GM19463 (cell line): Measurements from ENCODE around the gene TLR5.

Experiments
- ATAC-seq: cut with Tn5 transposase; IDR thresholded peaks from one replicate; pipeline ENCODE4 v1.9.1; 2021; ENCODE audit warnings: mild to moderate bottlenecking, moderate library complexity; ENCODE audit not compliant: unreplicated experiment

Gene TLR5

DNA sequence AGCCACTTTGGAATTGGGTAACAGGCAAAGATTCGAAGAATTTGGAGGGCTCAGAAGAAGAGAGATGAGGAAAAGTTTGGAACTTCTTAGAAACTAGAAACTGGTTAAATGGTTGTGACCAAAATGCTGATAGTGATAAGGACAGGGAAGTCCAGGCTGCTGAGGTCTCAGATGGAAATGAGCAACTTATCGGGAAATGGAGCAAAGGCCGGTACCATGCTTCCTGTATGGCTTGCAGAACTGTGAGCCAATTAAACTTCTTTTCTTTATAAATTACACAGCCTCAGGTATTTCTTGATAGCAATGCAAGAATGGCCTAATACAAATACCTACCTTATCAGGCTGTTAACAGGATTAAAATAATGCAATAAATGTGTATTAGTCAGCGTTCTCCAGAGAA is 9.4 kb upstream of the TLR5 start:
- ATAC-seq, result no peak

GRCh38 chr1:223150443-223150842 is 7.4 kb upstream of the TLR5 start:
- no peak for ATAC-seq

GRCh38 chr1:223147873-223148272 is 4.8 kb upstream of the TLR5 start:
- no peak for ATAC-seq

GRCh38 chr1:223147409-223147808 is 4.4 kb upstream of the TLR5 start:
- no peak for ATAC-seq

DNA sequence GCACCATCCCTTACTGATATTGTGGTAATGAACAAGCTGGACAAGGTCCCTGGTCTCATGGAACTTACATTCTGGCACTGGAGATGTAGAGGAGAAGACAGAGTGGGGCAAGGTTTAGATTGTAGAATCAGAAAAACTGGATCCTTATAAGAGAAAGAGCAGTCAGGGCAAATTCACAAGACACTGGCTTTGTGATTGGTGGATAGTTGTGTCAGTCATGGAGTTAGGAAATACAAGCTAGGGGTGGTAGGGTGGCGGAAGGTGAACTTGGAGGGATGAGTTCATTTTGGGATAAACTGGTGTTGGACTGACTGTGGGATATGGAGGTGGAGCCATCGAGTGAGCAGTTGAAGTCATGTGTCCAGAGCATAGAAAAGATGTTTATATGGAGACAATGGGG is 3.7 kb upstream of the TLR5 start:
- no peak for ATAC-seq

DNA sequence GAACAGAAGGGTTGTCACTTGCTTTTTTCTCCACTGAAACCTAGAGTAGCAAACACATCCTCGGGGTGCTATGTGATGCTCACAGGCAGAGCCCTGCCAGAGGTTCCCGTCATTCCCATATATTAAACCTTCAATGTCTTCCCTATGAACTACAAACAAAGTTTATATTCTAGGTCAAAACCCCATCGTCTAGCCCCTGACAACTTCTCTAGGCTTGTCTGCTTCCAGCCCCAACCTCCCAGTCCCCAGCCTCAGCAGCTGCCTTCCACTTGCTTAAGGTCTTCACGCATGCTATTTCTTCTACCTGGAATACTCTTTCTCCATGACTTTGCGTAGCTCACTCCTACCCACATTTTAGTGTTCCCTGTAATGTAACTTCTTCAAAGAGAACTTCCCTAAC is 1.9 kb upstream of the TLR5 start:
- ATAC-seq, result no peak

DNA sequence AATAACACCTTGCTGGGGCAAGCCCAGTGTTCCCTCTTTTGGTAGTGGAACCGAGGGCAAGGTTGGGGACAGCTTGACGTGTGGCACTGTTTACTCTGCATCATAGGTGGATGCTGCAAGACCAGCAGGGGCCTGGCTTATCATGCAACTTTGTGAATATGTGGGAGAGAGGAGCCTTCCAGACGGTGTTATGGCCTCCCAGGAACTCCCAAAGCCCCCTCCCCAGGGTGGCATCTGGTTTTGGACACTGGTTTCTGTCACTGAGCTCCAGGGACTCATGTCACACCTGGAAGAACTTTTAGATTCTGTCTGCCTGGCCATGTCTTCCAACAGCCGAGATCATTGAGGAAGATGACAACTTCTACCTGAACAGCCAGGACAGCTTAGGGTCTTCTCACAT is 1.4 kb upstream of the TLR5 start:
- ATAC-seq, result no peak

DNA sequence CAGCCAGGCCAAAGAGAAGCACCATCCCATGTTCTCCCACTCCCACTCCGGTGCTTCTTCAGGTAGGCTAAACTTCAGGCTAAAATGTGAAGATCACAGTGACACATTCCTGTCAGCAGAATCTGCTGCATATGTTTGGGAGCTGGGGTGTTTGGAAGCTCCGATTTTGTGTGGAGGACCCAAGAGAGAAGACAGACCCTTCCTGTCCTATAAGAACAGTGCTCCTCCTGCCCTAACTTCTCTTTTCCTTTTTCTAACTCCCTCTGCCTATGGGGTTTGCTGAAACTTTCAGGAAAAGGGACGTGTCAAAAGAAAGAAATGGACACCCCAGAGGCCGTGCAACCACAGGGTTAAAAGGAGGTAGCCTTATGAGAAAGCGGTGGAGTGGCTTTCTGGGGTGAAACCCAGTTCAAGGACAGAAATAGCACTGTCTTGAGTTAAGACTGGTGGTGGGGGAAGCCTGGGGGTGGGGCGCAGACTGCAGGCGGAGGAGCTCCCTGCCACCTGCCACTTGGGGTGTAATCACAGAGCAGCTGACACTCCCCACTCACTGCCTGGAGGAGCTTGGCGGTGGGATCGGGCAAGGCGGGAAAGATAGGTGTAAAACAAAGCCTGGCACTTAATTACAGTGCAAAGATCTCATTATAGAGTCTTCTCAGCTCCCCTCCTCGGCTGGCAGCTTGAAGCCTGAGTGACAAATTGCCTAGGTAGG is 645 bp upstream of the TLR5 start:
- peak; percentile 58 for ATAC-seq

GRCh38 chr1:223142269-223142668 is 779 bp downstream of the TLR5 start:
- no peak for ATAC-seq

DNA sequence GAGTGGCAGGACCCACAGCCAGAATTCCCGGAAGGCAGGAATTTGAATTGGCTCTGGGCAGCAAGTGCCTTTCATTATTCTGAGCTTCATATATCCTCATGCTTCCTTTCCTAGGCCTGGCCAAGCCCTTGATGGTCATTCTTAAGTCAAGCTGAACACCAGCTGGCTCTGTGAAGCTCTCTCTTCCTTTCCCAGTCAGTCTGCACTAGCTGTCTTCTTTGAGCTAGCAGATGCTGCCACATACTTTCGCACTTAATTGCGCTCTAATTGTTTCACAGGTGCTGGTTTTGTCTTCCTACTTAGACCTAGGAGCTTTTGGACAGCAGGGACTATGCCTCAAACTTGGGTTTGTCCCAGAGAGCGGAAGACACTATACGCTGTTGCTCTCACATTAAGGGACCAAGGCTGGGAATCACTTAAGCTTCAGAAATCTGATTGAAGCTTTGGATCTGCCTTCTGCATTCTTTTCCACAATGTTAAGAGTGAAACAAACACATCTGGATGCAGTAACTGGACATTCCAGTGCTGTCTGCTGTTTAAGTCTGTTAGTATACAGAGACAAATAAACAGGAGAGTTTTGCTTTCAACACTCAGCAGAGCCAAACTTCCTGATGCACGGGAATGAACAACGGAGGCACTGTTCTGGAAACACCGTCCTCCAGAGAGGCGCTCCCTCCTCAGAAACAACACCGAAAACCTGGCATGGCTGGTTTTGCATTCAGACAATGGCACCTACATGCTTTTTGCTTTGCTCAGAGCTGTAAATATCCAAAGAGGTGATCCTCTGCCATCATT is 2.2 kb downstream of the TLR5 start:
- ATAC-seq, result no peak

DNA sequence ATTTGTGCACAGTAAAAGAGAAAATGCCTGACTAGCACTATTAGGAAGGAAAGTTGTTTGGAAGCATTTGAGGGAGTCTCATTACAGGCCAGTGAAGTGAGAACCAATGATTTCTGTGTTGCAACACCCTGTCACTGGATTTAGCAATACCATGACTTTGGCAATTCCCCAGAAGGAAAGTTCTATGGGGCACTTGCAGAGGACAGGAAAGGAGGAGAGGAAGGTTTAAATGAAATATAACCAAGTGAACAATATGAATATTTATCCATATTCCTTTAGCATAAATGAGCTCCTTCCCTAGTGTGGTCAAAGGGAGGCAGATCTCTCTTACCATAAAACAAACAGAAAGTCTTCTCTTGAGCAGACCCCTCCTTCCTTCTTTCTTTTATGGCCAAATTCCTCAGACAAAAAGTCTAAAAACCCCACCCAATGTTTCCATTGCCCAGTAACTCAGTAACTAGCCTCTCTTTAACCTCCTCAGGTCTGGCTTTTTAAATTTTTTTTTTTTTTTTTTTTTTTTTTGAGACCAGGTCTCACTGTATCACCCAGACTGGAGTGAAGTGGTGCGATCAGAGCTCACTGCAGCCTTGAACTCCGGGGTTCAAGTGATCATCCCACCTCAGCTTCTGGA is 5.5 kb downstream of the TLR5 start:
- no peak for ATAC-seq

DNA sequence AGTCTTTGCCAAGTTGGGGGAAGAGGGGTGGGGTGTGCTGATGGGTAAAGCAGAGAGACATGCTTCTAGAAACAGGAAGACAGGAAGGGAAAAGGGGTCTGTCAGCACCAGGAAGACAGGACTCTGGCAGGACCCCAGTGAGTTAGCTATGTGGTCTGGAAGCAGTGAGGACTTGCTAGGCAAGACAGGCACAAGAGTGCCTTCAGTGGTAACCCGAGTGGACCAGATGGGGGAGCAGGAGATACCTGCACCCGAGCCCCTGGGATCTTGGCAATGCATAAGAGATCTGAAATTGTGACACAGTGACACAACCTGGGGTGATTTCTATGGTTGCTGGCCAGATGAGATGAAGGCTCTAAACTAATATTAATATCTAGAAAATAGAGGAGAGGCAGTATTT is 7.0 kb downstream of the TLR5 start:
- no peak for ATAC-seq

- no peak for ATAC-seq
Observed at GRCh38 chr1:223135176-223135942, 7.7 kb downstream of the TLR5 start.

GRCh38 chr1:223133824-223134435 is 9.1 kb downstream of the TLR5 start:
- ATAC-seq, result peak; percentile 85

GRCh38 chr1:223133306-223133823 is 9.7 kb downstream of the TLR5 start:
- ATAC-seq, result no peak

DNA sequence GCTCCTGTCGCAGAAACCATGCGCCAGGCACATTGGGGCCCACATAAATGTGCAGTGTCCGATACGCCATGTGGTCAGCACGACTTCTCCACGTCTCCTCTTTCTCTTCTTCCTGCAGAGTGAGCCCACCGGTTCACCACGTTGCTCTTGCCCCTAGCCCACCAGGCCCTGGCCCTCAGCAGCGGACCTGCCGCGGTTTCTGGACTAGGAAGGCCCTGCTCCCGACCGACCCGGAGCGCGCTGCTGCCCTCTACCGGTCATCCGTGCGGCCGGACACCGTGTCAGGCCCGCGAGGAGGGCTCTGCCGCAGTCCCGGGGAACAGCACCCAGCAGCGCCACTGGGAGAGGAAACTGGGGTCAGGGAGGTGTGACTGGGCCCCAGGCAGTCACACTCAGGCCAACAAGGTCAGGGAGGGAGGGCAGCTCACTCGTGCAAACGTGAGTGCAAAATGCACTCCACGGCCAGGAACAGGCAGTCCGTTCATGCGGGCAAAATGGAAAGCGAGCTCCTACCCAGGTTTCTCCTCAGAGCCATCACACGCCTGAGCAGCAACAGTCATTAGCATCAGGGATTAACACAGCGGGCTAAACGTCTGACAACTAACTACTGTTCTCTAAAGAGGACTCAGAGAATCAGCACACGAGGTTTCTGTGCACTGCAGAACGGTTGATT is 13.7 kb downstream of the TLR5 start:
- ATAC-seq, result peak; percentile 66

DNA sequence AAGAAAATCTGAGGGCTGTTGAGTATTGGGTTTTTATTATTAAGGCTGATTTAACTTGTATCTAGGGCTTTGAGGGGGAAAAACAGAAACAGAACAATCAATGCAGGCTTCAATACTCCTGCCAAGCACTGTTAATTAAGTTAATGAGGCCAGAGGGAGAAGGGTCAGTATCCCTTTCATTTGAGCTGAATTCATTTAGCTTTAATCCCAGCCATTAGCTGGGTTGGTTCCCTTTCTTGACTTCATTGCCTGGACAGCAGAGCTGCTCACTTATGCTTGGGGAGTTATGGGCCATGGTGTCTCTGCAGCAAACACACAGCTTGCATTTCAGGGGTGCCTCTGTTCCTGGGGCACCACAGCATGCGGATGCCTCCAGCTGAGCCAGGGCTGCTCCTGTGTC is 16.3 kb downstream of the TLR5 start:
- ATAC-seq, result no peak

DNA sequence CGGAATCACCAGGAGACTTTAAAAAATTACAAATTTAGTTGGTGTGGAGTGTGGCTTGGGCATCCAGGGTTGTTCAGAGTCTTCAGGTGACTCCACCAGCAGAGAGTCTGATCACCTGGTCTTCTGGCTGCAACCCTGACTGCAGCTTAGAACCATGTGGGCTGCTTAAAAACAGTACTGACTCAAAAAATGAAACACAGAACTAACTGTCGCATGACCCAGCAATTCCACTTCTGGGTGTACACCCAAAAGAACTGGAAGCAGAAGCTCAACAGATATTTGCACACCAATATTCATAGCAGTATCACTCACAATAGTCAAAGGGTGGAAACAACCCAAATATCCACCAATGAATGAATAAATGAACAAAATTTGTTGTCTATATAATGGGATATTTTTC is 17.3 kb downstream of the TLR5 start:
- ATAC-seq, result no peak

DNA sequence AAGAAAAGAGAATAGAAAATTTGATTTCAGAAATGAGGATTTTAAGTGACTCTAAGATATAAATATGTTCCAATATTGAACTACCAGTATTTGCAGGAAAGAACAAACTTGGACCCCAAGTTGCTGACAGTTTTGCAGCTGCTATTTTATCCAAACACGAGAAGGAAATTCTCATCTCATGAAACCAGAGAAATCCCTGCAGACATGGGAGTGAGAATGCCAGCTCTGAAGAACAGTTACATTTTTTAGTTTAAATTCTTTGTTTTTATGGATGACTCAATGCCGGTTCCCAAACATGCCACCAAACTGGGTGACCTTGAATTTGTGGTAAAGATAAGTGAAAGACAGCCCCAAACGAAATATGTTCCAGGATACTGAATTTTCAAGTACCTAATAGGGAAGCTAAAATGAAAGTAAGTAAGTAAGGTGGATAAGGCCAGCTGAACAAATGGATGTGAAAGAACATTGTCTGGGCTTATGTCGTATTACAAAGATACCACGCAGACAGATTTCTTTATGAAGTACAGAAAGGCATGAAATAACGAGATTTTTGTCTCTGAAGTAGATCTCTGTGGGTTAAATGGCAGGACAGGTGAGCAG is 19.9 kb downstream of the TLR5 start:
- no peak for ATAC-seq

DNA sequence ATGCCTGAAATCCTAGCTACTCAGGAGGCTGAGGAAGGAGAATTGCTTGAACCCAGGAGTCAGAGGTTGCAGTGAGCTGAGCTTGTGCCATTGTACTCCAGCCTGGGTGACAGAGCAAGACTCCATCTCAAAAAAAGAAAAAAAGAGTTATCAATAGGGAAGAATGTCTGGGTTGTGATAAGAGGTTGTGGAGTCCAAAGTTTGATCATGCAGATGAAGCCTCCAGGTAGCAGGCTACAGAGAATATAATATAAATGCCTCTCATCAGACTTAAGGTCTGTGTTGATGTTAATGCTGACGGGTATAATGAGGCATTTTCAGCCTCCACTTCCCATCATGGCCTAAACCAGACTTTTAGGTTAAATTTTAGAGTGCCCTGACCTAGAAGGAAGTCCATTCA is 24.6 kb downstream of the TLR5 start:
- no peak for ATAC-seq
